HG03175 (cell line): ENCODE data around the gene TWF2.

Source experiments
- ATAC-seq: cut with Tn5 transposase; IDR thresholded peaks from one replicate; pipeline ENCODE4 v1.9.1; 2021; ENCODE audit warnings: mild to moderate bottlenecking, moderate library complexity; ENCODE audit not compliant: unreplicated experiment

The TWF2 gene

DNA sequence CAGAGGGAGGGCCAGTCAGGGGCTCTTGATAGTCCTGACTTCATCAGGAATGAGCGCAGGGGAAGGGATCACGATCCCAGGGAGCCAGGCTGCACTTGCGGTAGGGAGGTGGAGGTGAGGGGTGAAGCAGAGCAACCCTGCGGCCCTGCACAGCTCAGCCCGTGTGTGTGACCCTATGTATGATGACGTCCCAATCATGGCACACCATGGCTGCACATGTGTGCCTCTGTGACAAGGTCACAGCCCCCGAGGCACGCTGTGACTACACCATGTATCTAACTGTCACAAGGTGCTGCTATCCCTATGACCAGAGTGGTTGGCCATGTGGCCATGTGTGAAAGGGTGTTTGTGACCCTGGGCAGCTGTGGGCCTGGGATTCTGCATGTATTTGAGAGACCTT lies 54.3 kb downstream of the TWF2 start:
- no peak for ATAC-seq

DNA sequence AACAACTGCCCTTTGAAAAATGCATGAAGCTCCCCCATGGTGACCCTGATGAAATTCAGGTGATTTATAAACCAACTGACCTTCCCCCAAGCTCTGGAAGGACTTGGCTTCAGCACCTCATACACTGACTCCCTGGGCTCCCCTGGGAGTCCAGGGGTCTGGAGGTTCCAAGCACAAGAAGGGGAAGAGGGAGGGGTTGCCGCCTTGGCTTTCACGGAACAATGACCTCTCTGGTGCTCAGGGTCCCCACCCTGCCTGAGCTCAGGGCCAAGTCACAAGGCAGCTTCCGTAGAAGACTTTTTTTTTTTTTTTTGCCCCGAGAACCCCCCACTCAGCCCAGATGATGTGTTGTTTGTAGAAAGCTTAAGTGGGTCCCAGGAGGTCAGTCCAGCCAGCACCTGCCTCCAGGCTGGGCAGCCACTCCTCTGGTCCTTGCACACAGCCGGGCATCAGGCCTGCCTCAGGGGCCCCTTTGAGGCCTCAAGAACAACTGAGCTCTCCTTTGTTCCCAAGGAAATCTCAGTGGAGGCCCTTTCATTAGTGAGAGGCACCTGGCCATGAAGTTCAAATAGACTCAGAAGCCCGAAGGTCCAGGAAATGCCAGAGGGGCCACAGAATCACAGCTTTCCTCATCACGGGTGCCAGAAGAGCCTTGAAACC lies 55.0 kb downstream of the TWF2 start:
- ATAC-seq, result no peak

DNA sequence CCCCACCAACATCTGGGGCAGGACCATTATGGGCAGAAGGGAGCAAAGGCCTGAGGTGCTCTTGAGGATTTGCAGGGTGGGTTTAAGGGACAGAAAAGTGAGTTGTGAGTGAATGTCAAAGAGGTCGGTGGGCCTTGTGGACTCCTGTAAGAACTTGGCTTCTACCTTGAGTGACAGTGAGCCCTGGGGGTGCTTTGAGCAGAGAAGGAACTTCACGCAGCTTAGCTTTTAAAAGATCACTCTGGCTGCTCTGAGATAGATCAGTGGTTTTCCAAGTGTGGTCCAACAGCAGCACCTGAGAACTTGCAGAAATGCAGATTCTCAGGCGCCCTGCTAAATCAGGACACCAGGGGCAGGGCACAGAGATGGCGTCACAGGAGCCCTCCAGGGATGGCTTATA lies 56.3 kb downstream of the TWF2 start:
- ATAC-seq, result no peak

DNA sequence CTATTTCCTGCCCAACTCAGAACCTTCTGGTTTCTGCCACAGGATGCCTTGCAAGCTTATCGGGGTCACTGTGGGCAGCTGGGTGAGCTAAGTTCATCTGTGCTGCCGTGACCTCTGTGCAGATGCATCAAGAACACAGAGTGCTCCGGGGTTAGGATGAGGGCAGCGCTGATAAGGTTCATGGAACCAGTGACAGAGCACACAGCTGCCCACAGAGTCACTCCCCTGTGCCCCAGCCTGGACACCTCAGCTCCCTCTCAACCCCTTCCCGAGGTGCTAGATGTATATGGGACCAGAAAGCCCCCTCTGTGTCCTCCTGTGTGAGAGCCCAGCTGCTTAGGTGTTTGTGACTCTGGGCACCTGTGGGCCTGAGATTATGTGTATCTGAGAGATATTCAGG lies 56.8 kb downstream of the TWF2 start:
- no peak for ATAC-seq

DNA sequence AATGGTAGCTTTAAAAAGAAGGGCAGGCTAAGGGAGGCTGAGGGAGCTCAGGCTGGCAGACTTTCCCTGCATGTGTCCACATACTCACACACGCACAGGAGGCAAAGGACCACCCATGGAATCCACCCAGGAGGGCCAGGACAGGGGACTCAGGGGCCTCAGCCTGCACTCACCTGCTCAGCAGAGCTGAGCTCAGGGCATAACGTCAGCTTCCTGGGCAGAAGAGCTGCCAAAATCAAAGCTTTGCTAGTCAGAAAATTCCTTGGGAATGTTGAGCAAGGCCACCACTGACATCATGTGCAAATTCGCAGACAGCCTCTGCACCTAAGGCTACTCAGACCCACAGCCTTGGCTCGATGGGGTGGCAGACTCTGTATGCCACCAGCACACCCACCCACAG lies 57.4 kb downstream of the TWF2 start:
- no peak for ATAC-seq
